Thymus (tissue), 11 donors: ENCODE data around the gene PSMA3. TPM values are rescaled to one million over a fixed set of nuclear protein-coding genes. Genes with fewer than 3 reads are reported as not detected.
A peak's percentile ranks its signal among the peaks of the same experiment; 100 is the strongest.

ENCODE experiments used
- DNase-seq, 9 donors: peaks; one replicate each; pipeline ENCODE4 v3.0.0-alpha.2; 2013; ENCODE audit warnings: low spot score in 9 of 9, low read depth in 6 of 9, missing footprints in 1 of 9
- H3K27ac ChIP-seq, 2 donors: one replicate each; pipeline ENCODE4 v1.5.1; 2013; ENCODE audit warnings: control low read depth in 1 of 2, low read depth in 1 of 2, low read length in 1 of 2, mild to moderate bottlenecking in 1 of 2, moderate library complexity in 1 of 2
- H3K27me3 ChIP-seq, 2 donors: one replicate each; pipeline ENCODE4 v1.5.1; 2013; ENCODE audit warnings: low read length in 1 of 2; ENCODE audit not compliant: control insufficient read depth in 2 of 2, insufficient read depth in 1 of 2
- H3K36me3 ChIP-seq, 2 donors: one replicate each; pipeline ENCODE4 v1.5.1; 2013; ENCODE audit warnings: low read length in 1 of 2, mild to moderate bottlenecking in 1 of 2, moderate library complexity in 1 of 2; ENCODE audit not compliant: control insufficient read depth in 2 of 2, insufficient read depth in 2 of 2
- H3K4me1 ChIP-seq, 2 donors: one replicate each; pipeline ENCODE4 v1.5.1; 2013; ENCODE audit warnings: low read length in 2 of 2; ENCODE audit not compliant: control insufficient read depth in 2 of 2, insufficient read depth in 2 of 2
- H3K4me3 ChIP-seq, 2 donors: one replicate each; pipeline ENCODE4 v1.5.1; 2013; ENCODE audit warnings: low read length in 2 of 2, control low read depth in 1 of 2, mild to moderate bottlenecking in 1 of 2
- H3K9me3 ChIP-seq, 2 donors: one replicate each; pipeline ENCODE4 v1.5.1; 2013; ENCODE audit warnings: low read length in 1 of 2, mild to moderate bottlenecking in 1 of 2; ENCODE audit not compliant: control insufficient read depth in 2 of 2, insufficient read depth in 1 of 2
- WGBS: extraction: QIAGEN DNeasy Blood & Tissue Kit; methylation state at CpG from one replicate; pipeline ENCODE4 v1.1.7; 2013; 5-methylcytosine and 5-hydroxymethylcytosine counted together
- polyA plus RNA-seq: library from polyadenylated mRNA; stranded (reverse); fragments of 200-250 nt; gene quantifications from one replicate; pipeline ENCODE4 v1.2.3, GENCODE V29; 2013
- total RNA-seq: library from RNA; stranded (reverse); fragments of 120-200 nt; gene quantifications from one replicate; pipeline ENCODE4 v1.2.4, GENCODE V29; 2013
- donor health status: healthy.

PSMA3 gene
- total and polyA plus RNA-seq, 2 donors, result 150 to 181 TPM

GRCh38 chr14:58292187-58292586, 47.5 kb downstream of the PSMA3 start:
- H3K36me3 ChIP-seq, result peaks cover 28 to 64% of the 10 kb centered on the region in 2 donors
- H3K27me3 ChIP-seq, result no peaks in the 10 kb centered on the region
- DNase-seq, result no peak
- H3K4me3 ChIP-seq, result no peak overlapping the region
- WGBS, result 95% methylated on average over 3 of the region's 3 CpGs
- no peaks in the 10 kb centered on the region for H3K4me1 ChIP-seq
- no peak overlapping the region for H3K27ac ChIP-seq
- no peaks in the 10 kb centered on the region for H3K9me3 ChIP-seq

GRCh38 chr14:58294201-58294600, 49.6 kb downstream of the PSMA3 start:
- no peak overlapping the region for H3K27ac ChIP-seq
- H3K4me3 ChIP-seq, result no peak overlapping the region
- DNase-seq, result no peak
- WGBS, result 98% methylated on average over 7 of the region's 7 CpGs
- no peaks in the 10 kb centered on the region for H3K9me3 ChIP-seq
- H3K36me3 ChIP-seq, result peaks cover 28 to 51% of the 10 kb centered on the region in 2 donors
- no peaks in the 10 kb centered on the region for H3K27me3 ChIP-seq
- no peaks in the 10 kb centered on the region for H3K4me1 ChIP-seq

GRCh38 chr14:58296726-58297125, 52.1 kb downstream of the PSMA3 start:
- no peaks in the 10 kb centered on the region for H3K9me3 ChIP-seq
- 18% methylated on average over 3 of the region's 3 CpGs for WGBS
- no peak overlapping the region for H3K27ac ChIP-seq
- H3K4me1 ChIP-seq, result no peaks in the 10 kb centered on the region
- H3K27me3 ChIP-seq, result no peaks in the 10 kb centered on the region
- DNase-seq, result no peak
- peaks cover 20 to 34% of the 10 kb centered on the region in 2 donors for H3K36me3 ChIP-seq
- H3K4me3 ChIP-seq, result peak overlapping the region; percentile 54 to 79

- H3K27me3 ChIP-seq, result no peaks in the 10 kb centered on the region
- peak overlapping the region; percentile 99 for H3K27ac ChIP-seq
- no peaks in the 10 kb centered on the region for H3K9me3 ChIP-seq
- peak in 1 of 9 donors; percentile 64 for DNase-seq
- under 1% methylated on average over 10 of the region's 10 CpGs for WGBS
- H3K36me3 ChIP-seq, result peaks cover 20 to 37% of the 10 kb centered on the region in 2 donors
- peak overlapping the region; percentile 54 to 79 for H3K4me3 ChIP-seq
- H3K4me1 ChIP-seq, result no peaks in the 10 kb centered on the region
Observed at GRCh38 chr14:58297412-58297761, 52.7 kb downstream of the PSMA3 start.

- under 1% methylated on average over 40 of the region's 40 CpGs for WGBS
- Histone ChIP-seq H3K9me3 (no peaks in the 10 kb centered on the region), H3K36me3 (peaks cover 16 to 36% of the 10 kb centered on the region in 2 donors), H3K27ac (peak overlapping the region; percentile 99), H3K4me3 (peak overlapping the region; percentile 91 to 99), H3K27me3 (no peaks in the 10 kb centered on the region), H3K4me1 (no peaks in the 10 kb centered on the region)
- DNase-seq, result peak; percentile 94 to 100 (median 99)
Observed at GRCh38 chr14:58297762-58298476, 53.3 kb downstream of the PSMA3 start.

- under 1% methylated on average over 79 of the region's 79 CpGs for WGBS
- Histone ChIP-seq H3K36me3 (peaks cover 17 to 34% of the 10 kb centered on the region in 2 donors), H3K27ac (peak within 1 kb of the TSS; percentile 99), H3K27me3 (no peaks in the 10 kb centered on the region), H3K4me1 (no peaks in the 10 kb centered on the region), H3K4me3 (peak within 1 kb of the TSS; percentile 91 to 99), H3K9me3 (no peaks in the 10 kb centered on the region)
- DNase-seq, result peak in 5 of 9 donors; percentile 34 to 60 (median 39)
Observed at GRCh38 chr14:58298477-58299400, 54.1 kb downstream of the PSMA3 start, which contains the start of gene ARID4A. ARID4A (plus strand) TSS chr14:58298555; CDS start chr14:58299855, 1,300 bp downstream.

- Histone ChIP-seq H3K27ac (peak overlapping the region; percentile 95 to 98), H3K4me1 (no peaks in the 10 kb centered on the region), H3K36me3 (peaks cover 10 to 27% of the 10 kb centered on the region in 2 donors), H3K27me3 (no peaks in the 10 kb centered on the region), H3K9me3 (no peaks in the 10 kb centered on the region), H3K4me3 (peak overlapping the region; percentile 91 to 99)
- 1% methylated on average over 48 of the region's 48 CpGs for WGBS
- peak in 4 of 9 donors; percentile 15 to 60 (median 26) for DNase-seq
Observed at GRCh38 chr14:58299401-58300330, 55.0 kb downstream of the PSMA3 start.

- WGBS, result 97% methylated on average over 3 of the region's 3 CpGs
- no peaks in the 10 kb centered on the region for H3K4me1 ChIP-seq
- peaks cover 5 to 29% of the 10 kb centered on the region in 2 donors for H3K36me3 ChIP-seq
- DNase-seq, result no peak
- no peak overlapping the region for H3K4me3 ChIP-seq
- H3K27me3 ChIP-seq, result no peaks in the 10 kb centered on the region
- H3K27ac ChIP-seq, result no peak overlapping the region
- H3K9me3 ChIP-seq, result no peaks in the 10 kb centered on the region
Observed at GRCh38 chr14:58301416-58301815, 56.8 kb downstream of the PSMA3 start.
